ENCODE measurements around the gene LRRC39. TPM values are rescaled to one million over a fixed set of nuclear protein-coding genes. Genes with fewer than 3 reads are reported as not detected.

LRRC39 gene
- total and polyA plus RNA-seq, 4 donors: 0.12 to 1.4 (median 0.39) TPM

- Histone ChIP-seq H3K36me3 (ENCODE audit: control insufficient read depth in 4 of 4, insufficient read depth in 3 of 4, low read depth in 1 of 4, low read length in 3 of 4) (peaks cover 5 to 31% (median 23%) of the 10 kb centered on the region in 4 donors), H3K27ac (ENCODE audit: low read depth in 1 of 2, low read length in 2 of 2) (no peak overlapping the region), H3K9me3 (ENCODE audit: control insufficient read depth in 4 of 4, low read length in 3 of 4) (no peaks in the 10 kb centered on the region), H3K9ac (ENCODE audit: low read depth in 1 of 2, low read length in 2 of 2) (no peak overlapping the region), H3K4me3 (ENCODE audit: low read depth in 1 of 3, low read length in 3 of 3) (no peak overlapping the region), H3K27me3 (ENCODE audit: control insufficient read depth in 4 of 4, insufficient read depth in 4 of 4, low read length in 3 of 4) (no peaks in the 10 kb centered on the region), H3K4me1 (ENCODE audit: control insufficient read depth in 4 of 4, insufficient read depth in 4 of 4, low read length in 3 of 4) (peaks cover 0 to 3% (median 0%) of the 10 kb centered on the region in 4 donors)
- 90% methylated on average over 2 of the region's 2 CpGs for WGBS
- no peak for TF ChIP-seq FOXA1 (IDR thresholded peaks at IDR 0.05)
- TF ChIP-seq SP1 (IDR thresholded peaks at IDR 0.05): no peak
- no peak for TF ChIP-seq YY1 (IDR thresholded peaks at IDR 0.05)
- no peak for TF ChIP-seq FOXA2 (IDR thresholded peaks at IDR 0.05)
- TF ChIP-seq EGR1 (IDR thresholded peaks at IDR 0.05; ENCODE audit: low read depth in 2 of 2): no peak
- no peak for TF ChIP-seq ATF3 (IDR thresholded peaks at IDR 0.05)
- no peak for TF ChIP-seq ZBTB33 (IDR thresholded peaks at IDR 0.05)
- no peak for TF ChIP-seq MAX (IDR thresholded peaks at IDR 0.05)
- TF ChIP-seq NR2F2 (IDR thresholded peaks at IDR 0.05): no peak
- no peak for TF ChIP-seq JUND (IDR thresholded peaks at IDR 0.05)
- TF ChIP-seq REST (IDR thresholded peaks at IDR 0.05): no peak
- no peak for TF ChIP-seq RAD21 (IDR thresholded peaks at IDR 0.05)
- no peak for TF ChIP-seq CTCF (IDR thresholded peaks at IDR 0.05; ENCODE audit: low read depth, low read length, missing input control)
- TF ChIP-seq RXRA (IDR thresholded peaks at IDR 0.05): no peak
- no peak for TF ChIP-seq HNF4G (IDR thresholded peaks at IDR 0.05)
- no peak for TF ChIP-seq TAF1 (conservative IDR thresholded peaks at IDR 0.05)
- DNase-seq (ENCODE audit: low spot score): no peak
Measured at GRCh38 chr1:100217834-100218233, 39.8 kb upstream of the LRRC39 start.

GRCh38 chr1:100215101-100215500 lies 37.0 kb upstream of the LRRC39 start:
- no peak for DNase-seq (ENCODE audit: low spot score)
- 49% methylated on average over 1 of the region's 1 CpG for WGBS
- Histone ChIP-seq H3K27ac (ENCODE audit: low read depth in 1 of 2, low read length in 2 of 2) (no peak overlapping the region), H3K4me3 (ENCODE audit: low read depth in 1 of 3, low read length in 3 of 3) (no peak overlapping the region), H3K9me3 (ENCODE audit: control insufficient read depth in 4 of 4, low read length in 3 of 4) (no peaks in the 10 kb centered on the region), H3K36me3 (ENCODE audit: control insufficient read depth in 4 of 4, insufficient read depth in 3 of 4, low read depth in 1 of 4, low read length in 3 of 4) (peaks cover 7 to 43% (median 35%) of the 10 kb centered on the region in 4 donors), H3K27me3 (ENCODE audit: control insufficient read depth in 4 of 4, insufficient read depth in 4 of 4, low read length in 3 of 4) (no peaks in the 10 kb centered on the region), H3K9ac (ENCODE audit: low read depth in 1 of 2, low read length in 2 of 2) (no peak overlapping the region), H3K4me1 (ENCODE audit: control insufficient read depth in 4 of 4, insufficient read depth in 4 of 4, low read length in 3 of 4) (peaks cover 0 to 3% (median 0%) of the 10 kb centered on the region in 4 donors)
- TF ChIP-seq FOXA2 (IDR thresholded peaks at IDR 0.05) (no peak), FOXA1 (IDR thresholded peaks at IDR 0.05) (no peak), YY1 (IDR thresholded peaks at IDR 0.05) (no peak), NR2F2 (IDR thresholded peaks at IDR 0.05) (no peak), HNF4G (IDR thresholded peaks at IDR 0.05) (no peak), SP1 (IDR thresholded peaks at IDR 0.05) (no peak), CTCF (IDR thresholded peaks at IDR 0.05; ENCODE audit: low read depth, low read length, missing input control) (no peak), EGR1 (IDR thresholded peaks at IDR 0.05; ENCODE audit: low read depth in 2 of 2) (no peak), JUND (IDR thresholded peaks at IDR 0.05) (no peak), ZBTB33 (IDR thresholded peaks at IDR 0.05) (no peak)
